Measurements from ENCODE around the gene CRB2. TPM values are rescaled to one million over a fixed set of nuclear protein-coding genes. Genes with fewer than 3 reads are reported as not detected.
A peak's percentile ranks its signal among the peaks of the same experiment; 100 is the strongest.

CRB2 gene
- total RNA-seq, 1 donor from 2014 or later = not detected

DNA sequence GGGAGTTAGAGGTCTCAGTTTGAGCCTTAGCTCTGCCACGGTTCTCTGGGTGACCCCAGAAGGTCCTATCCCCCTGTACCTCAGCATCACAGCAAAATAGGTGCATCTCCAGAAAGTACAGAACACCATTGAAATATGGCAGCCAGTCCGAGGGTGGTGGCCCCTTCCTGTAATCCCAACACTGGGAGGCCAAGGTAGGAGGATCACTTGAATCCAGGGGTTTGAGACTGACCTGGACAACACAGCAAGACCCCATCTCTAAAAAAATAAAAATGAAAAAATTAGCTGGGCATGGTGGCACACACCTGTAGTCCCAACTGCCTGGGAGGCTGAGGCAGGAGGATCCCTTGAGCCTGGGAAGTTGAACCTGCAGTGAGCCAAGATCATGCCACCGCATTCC is 7.0 kb upstream of the CRB2 start:
- H3K27ac ChIP-seq = no peak overlapping the region
- TF ChIP-seq, protein P1, sequence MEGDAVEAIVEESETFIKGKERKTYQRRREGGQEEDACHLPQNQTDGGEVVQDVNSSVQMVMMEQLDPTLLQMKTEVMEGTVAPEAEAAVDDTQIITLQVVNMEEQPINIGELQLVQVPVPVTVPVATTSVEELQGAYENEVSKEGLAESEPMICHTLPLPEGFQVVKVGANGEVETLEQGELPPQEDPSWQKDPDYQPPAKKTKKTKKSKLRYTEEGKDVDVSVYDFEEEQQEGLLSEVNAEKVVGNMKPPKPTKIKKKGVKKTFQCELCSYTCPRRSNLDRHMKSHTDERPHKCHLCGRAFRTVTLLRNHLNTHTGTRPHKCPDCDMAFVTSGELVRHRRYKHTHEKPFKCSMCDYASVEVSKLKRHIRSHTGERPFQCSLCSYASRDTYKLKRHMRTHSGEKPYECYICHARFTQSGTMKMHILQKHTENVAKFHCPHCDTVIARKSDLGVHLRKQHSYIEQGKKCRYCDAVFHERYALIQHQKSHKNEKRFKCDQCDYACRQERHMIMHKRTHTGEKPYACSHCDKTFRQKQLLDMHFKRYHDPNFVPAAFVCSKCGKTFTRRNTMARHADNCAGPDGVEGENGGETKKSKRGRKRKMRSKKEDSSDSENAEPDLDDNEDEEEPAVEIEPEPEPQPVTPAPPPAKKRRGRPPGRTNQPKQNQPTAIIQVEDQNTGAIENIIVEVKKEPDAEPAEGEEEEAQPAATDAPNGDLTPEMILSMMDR (IDR thresholded peaks at IDR 0.05) = no peak
- no peak for DNase-seq
- no peaks in the 10 kb centered on the region for H3K9me3 ChIP-seq
- H3K4me3 ChIP-seq = no peak overlapping the region
- H3K4me1 ChIP-seq = peaks cover 2% of the 10 kb centered on the region
- peaks cover 3% of the 10 kb centered on the region for H3K27me3 ChIP-seq (ENCODE audit: low read depth)
- intact Hi-C loops (cut with DNase I) = no loop called here
- no peaks in the 10 kb centered on the region for H3K36me3 ChIP-seq
- ATAC-seq = no peak

DNA sequence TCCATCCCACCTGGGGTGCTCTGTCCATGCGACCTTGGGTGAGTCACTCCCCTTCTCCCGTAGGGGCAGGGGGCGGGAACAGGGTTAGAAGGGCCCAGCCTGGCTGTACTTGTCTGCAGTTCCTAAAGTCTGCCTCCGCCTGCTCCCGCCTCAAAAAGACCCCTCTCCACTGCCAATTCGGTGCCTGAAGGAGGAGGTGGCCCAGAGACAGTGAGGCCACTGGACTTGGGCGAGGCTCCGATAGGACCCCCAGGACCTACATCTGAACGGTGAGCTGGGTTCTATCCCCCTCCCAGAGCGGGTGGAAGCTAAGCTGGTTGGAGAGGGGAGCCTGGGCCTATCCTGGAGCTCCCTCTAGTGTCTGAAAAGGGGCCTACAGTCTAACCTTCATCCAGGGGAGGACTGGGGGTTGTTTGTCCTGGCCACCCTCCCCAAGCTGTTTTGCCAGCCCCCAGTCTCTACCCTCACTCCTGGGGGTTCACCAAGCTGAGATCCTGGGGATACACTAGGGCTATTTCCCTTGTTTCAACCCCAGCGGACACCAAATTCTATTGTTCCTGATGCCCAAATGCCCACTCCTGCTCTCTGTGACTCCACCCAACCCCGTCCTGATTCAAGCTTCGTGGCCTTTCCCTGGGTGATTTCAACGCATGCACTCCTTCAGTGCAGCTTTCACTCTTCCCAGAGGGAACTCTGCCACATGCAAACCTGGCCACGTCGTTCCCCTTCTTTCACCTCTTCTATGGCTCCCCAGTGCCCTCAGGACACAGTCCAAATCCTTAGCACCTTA is 6.1 kb upstream of the CRB2 start:
- intact Hi-C loops (cut with DNase I) = no loop called here
- no peak overlapping the region for H3K4me3 ChIP-seq
- peaks cover 5% of the 10 kb centered on the region for H3K4me1 ChIP-seq
- H3K36me3 ChIP-seq = no peaks in the 10 kb centered on the region
- DNase-seq (no peak), ATAC-seq (peak; percentile 82 to 84)
- H3K27ac ChIP-seq = no peak overlapping the region
- no peaks in the 10 kb centered on the region for H3K9me3 ChIP-seq
- TF ChIP-seq, protein P1 (IDR thresholded peaks at IDR 0.05) = peak; percentile 93
- peaks cover 9% of the 10 kb centered on the region for H3K27me3 ChIP-seq (ENCODE audit: low read depth)

DNA sequence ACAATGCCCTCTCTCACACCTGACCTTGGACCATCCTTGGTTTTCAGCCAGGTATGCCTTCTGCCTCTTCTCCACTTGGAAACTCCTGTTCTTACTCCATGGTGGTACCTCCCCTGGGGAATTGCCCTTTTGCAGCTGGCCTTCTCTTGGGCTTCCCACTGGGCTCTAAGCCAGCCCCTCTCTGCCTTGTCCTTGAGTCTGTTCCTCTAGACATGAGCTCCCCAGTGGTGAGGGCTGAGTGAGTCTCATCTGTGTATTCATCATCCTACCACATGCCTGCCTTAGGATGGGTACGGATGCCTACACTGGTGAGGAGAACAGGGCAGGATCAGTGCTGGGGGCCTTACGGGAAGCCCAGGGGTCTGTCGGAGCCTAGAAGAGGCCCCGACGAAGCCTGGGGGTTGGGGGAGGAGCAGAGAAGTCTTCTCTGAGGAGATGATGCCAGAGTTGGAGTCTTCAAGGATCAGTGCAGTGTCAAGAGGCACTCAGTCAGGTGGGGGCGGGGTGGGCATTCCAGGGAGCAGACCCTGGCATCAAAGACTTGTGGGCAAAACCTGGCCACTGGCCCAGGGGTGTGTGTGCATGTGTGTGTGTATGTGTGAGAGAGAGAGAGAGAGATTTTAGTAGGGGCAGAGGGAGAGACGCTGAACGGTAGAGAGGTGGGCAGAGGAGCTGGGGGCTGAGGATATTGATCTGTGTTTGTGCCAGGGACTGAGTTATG is 5.2 kb upstream of the CRB2 start:
- peaks cover 11% of the 10 kb centered on the region for H3K27me3 ChIP-seq (ENCODE audit: low read depth)
- no peaks in the 10 kb centered on the region for H3K9me3 ChIP-seq
- peaks cover 5% of the 10 kb centered on the region for H3K4me1 ChIP-seq
- TF ChIP-seq, protein P1 (IDR thresholded peaks at IDR 0.05) = no peak
- DNase-seq (peak; percentile 37), ATAC-seq (no peak)
- no peak overlapping the region for H3K27ac ChIP-seq
- H3K36me3 ChIP-seq = no peaks in the 10 kb centered on the region
- intact Hi-C loops (cut with DNase I) = no loop called here
- no peak overlapping the region for H3K4me3 ChIP-seq

DNA sequence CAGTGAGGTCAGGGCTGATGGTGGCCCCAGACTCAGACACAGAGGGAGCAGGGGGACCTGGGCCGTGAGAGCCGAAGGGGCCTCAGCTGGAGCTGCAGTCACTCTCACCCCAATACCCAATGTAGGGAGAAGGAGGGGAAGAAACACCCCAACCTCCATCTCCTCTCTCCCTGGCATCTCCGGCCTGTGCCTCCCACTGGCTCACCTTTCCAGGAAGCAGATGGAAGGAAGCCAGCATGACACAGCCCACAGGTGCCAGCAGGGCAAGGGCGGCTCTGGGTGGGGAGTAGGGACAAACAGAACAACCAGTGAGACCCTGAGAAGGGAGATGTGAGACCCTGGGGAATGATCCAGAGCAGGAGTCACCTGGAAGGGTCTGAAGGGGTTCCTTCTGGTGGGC is 3.0 kb upstream of the CRB2 start:
- ATAC-seq (no peak), DNase-seq (no peak)
- Histone ChIP-seq H3K27ac (no peak overlapping the region), H3K36me3 (no peaks in the 10 kb centered on the region), H3K4me3 (no peak overlapping the region), H3K27me3 (ENCODE audit: low read depth) (peaks cover 11% of the 10 kb centered on the region), H3K9me3 (no peaks in the 10 kb centered on the region), H3K4me1 (peaks cover 5% of the 10 kb centered on the region)
- intact Hi-C loops (cut with DNase I) = no loop called here
- TF ChIP-seq, protein P1 (IDR thresholded peaks at IDR 0.05) = no peak

DNA sequence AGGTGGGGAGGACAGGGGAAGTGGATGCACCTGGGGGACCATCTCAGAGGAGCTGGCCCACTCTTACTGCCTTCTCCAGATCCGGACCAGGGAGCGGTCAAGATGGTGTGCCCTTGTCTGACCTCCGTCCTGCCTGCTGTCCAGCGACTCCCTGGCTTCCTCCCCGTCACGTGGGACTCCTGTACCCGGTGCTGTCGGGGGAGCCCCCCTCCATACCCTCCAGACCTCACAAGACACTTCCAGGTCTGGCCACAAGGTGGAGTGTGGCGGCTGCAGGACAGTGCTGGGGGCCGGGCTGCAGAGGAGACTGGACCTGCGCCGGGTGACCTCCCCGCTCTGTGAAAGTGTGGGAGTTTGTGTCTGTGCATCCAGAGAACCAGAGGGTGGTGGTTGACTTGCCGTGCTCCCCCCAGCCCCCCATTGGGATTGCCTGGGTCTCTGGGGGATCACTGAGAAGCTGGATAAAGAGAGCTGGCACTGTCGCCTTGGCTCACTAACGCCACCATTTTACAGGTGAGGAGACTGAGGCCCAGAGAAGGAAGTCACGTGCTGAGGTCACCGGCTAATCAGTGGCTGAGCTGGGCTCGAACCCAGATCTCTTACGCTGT is 1.9 kb upstream of the CRB2 start:
- DNase-seq = peak; percentile 70
- no peaks in the 10 kb centered on the region for H3K9me3 ChIP-seq
- H3K36me3 ChIP-seq = no peaks in the 10 kb centered on the region
- no peak overlapping the region for H3K27ac ChIP-seq
- intact Hi-C loops (cut with DNase I) = no loop called here
- H3K4me3 ChIP-seq = no peak overlapping the region
- peaks cover 5% of the 10 kb centered on the region for H3K4me1 ChIP-seq
- TF ChIP-seq, protein P1 (IDR thresholded peaks at IDR 0.05) = peak; percentile 79
- peak; percentile 79 to 81 for ATAC-seq
- peaks cover 11% of the 10 kb centered on the region for H3K27me3 ChIP-seq (ENCODE audit: low read depth)

All from lower lobe of right lung (tissue), 2 donors.